GM19372 (cell line): Measurements from ENCODE around the gene KCNMA1.
"Not testable (repeated sequence)": the region's sequence is repeated elsewhere in the genome, so short reads cannot be mapped to it uniquely, and the experiment has no call there.

Experiments used
- ATAC-seq: cut with Tn5 transposase; IDR thresholded peaks from one replicate; pipeline ENCODE4 v1.9.1; 2021; ENCODE audit warnings: mild to moderate bottlenecking, low read depth, moderate library complexity; ENCODE audit not compliant: unreplicated experiment

KCNMA1 gene

GRCh38 chr10:77664696-77665095, 27.1 kb upstream of the KCNMA1 start:
- ATAC-seq: no peak

- ATAC-seq: no peak
These were observed 26.4 kb upstream of the KCNMA1 start for GRCh38 chr10:77664008-77664407.

DNA sequence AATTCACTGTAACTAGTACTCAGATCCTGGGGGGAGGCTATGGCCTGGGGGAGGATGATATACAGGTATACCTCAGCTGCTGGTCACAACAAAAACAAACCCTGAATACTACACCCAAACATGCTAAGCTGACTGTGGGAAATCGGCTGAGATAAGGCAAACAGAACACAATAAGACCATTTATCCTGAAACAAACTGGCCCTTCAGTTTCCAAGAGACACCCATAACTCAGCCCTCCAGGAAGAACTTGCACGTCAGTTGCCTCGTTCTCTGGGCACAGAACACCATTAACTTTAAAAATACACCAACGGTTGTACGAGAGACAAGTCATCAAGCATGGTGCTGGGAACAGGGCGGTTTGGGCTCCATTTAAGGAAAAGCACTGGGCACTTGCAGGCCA, 24.1 kb upstream of the KCNMA1 start:
- no peak for ATAC-seq

DNA sequence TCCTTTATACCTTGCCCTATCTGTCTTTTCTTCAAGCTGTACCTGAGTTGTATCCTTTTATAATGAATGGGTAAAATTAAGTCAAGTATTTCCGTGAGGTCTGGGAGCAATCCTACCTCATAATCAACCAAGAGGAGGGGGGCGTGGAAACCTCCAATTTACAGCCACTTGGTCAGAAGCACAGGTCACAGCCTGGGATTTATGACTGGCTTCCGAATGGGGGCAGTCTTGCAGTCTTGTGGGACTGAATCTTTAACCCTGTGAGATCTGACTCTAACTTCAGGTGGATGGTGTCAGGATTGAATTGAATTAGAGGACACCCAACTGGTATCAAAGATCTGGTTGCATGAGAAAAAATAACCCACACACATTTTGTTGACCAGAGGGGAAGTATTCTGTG, 23.5 kb upstream of the KCNMA1 start:
- no peak for ATAC-seq

DNA sequence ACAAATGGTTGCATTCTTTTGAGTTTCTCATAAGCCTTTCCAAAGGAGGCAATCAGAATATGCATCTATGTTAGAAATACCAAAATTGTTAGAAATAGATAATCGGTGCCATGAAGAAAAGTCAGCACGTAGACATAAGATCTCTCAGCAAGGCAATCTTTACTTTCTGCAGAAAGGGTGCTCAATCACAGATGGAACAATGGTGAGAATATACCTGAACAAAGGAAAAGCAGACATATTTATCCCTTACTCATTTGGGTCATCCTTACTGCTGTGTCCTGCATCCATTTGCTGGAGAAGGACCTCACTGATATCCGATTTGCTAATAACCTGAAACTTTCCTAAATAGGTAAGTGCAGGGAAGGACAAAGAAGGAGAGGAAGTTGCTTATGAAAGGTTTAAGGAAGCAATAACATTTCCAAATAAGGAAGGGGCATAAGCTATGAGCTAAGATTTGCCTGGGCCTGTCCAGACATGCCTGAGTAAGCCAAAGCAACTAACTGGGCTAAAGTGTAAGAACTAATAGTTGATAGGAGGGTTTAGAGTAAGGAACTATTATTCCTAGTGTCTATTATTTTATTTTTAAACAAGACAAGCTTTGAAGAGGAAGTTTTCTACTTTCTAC, 21.6 kb upstream of the KCNMA1 start:
- not testable (repeated sequence) for ATAC-seq

DNA sequence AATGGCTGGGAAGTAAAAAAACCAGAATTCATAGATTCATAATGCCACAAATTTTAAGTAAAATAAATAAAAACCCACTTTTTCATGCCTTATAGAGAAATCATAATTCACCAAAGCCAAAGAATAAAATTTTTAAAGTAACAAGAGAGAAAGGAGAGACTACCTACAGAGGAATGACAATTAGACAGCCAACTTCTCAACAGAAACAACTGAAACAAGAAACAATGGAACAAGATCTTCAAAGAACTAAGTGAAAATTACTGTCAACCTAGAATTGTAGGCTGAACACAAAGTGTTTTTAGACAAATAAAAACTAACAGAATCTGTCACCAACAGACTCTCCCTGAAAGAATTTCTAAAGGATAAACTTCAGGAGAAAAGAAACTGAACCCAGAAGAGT, 15.6 kb upstream of the KCNMA1 start:
- no peak for ATAC-seq

DNA sequence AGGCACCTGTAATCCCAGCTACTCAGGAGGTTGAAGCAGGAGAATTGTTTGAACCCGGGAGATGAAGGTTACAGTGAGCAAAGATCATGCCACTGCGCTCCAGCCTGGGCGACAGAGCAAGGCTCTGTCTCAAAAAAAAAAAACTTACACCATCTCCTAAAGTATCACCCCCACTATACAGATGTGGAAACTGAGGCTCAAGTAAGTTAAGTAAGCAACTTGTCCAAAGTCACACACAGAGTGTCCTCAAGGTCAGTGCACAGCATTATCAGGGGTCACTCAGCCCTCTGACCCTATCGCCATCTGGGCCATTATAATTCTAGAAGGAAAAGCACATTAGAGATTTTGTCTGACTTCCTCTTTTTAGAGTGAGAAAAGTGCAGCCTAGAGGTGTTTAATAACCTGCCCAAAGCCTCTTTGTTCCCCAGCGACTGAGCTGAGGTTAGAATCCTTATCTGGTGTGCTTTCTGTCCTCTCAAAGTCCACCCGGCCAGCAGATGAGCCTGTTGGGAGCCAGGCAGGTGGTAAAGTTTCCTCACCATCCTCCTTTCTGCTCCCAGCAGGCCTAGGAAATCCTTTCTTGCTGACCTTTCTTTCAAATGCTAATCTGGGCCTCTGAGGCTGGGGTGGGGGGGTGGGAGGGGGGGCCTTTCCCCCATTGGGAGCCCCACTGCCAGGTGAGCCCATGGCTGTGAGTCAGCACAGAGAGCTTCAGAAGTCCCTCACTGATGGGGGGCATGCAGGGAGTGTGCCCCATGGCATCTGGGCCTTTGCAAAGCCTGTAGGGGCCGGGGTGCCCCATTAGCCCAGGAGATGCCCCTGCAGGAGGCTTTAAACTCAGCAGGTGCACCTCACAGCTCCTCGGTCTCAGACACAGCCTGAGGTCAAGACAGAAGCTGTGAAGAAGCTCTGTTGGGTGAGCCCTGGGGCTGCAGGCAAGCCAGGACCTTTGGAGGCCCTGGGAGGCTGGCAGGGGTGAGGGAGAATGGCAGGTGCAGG, 12.0 kb upstream of the KCNMA1 start:
- ATAC-seq: peak; percentile 61

- no peak for ATAC-seq
These were observed 10.9 kb upstream of the KCNMA1 start for GRCh38 chr10:77648472-77648871.

GRCh38 chr10:77647543-77648293, 10.1 kb upstream of the KCNMA1 start:
- ATAC-seq: no peak

DNA sequence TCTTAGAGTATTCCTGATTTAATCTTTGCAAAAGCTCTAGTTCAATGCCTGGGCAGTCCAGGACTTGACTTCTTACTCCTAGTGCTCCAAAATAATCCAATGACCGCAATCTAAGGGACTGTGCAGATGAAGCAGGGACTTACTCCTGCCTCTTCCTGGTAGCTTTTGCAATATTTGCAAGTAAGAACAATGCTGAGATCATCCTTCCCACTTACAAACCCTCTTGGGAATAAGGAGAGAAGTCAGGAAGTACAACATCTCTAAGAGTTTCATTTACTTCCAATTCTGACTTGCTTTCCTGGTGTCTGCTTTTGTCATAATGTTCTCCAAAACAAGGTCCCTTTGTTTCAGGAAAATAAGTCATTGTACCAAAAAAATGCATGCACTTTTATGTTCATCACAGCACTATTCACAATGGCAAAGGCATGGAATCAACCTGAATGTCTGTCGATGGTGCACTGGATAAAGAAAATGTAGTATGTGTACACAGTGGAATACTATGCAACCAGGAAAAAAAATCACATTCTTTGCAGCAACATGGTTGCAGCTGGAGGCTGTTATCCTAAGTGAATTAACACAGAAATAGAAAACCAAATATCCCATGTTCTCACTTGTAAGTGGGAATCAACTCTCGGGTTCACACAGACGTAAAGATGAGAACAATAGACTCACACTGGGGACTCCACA, 7.1 kb upstream of the KCNMA1 start:
- no peak for ATAC-seq

- no peak for ATAC-seq
These were observed 6.3 kb upstream of the KCNMA1 start for GRCh38 chr10:77643795-77644468.

DNA sequence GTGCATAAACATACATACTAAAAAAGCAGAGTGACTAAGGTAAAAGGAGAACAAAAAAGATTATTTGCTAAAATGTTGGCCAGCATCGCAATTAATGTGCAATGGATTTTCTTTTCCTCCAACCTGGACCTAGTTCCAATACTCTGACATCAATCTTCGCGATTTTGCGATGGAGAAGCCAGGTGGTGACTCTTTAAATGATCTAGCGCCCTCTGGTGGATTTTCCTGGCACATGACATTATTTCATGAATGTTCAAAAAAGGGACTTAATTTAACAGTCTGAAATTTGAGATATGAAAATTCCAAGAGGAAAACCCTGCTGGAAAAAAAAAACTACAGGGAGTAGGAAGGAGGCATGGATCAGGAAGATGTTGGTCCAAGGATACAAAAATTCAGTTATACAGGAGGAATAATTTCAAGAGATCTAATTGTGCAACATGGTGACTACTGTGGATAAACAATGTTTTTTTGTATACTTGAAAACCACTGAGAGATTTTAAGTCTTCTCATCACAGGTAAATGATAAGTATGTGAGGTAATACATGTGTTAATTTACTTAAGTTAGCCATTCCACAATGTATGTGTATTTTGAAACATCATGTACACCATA, 4.3 kb upstream of the KCNMA1 start:
- ATAC-seq: no peak

- ATAC-seq: no peak
These were observed 3.7 kb upstream of the KCNMA1 start for GRCh38 chr10:77641344-77641743.

DNA sequence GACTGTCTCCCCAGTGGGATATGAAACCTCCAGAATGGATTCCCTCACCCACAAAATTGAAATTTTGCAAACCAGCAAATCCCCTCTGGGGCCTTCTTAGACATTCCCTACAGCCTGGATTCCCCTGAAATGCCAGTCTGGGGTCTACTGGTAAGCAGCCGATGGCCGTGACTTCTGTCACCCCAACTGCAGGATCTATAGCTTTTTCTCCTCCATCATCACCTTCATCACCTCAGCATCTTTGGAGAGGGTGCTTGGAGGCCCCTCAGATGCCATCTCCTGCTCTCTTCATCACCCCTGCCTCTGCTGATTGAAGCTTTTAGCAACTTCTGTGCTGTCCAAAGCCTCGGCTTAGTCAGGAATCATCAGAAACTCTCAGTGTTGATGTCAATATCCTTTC, 2.6 kb upstream of the KCNMA1 start:
- no peak for ATAC-seq

DNA sequence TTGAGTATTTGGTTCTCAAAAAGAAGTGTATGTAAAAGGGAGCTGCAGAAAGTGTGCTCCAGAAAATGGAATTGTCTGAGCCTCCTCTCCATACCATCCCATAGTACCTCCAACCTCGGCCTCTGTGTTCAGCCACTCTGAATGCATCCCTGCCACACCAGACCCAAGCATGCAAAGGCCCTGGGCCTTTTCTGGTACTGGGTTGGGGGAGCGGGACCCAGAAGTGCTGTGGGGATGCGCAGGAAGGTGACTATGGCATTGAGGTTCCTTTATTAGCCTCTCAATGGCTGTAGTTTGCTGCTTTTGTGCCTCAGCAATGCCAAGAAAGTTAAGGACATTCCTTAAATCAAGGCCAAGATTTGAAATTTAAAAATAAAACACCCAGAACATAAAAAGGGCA, 2.1 kb upstream of the KCNMA1 start:
- no peak for ATAC-seq

GRCh38 chr10:77638321-77639101, 903 bp upstream of the KCNMA1 start:
- ATAC-seq: no peak

- no peak for ATAC-seq
These were observed 559 bp downstream of the KCNMA1 start for GRCh38 chr10:77636967-77637531.

DNA sequence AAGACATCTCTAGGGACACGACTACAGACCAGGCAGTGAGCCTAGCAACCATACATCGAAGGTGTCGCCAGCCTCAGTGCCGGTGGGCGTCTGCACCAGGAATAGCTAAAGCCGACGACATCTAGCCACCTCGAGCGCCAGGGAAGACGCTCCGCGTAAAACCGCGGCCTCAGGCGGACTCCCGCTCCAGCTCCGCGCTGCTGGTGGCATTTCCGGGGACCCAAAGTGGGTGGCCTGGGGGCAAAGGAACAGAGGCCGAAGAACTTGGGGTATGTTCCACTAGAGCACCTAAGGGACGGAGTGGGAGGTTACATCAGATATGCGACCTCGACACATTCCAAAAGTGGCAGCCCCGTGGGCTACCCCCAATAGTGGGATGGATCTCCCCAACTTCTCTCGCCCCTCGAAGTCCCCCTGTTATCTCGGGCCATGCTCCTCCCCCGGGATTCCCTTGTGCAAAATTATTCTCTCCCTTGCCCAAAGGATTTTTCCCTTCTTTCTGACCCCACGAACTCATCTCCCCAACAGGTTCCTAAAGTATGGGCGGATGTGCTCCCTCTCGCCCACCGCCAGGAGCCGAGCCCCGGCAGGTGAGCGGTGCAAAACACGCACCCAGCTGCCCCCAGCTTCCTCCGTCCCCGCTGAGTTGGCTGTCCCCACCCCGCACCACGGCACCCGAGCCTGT, 1.2 kb downstream of the KCNMA1 start:
- no peak for ATAC-seq
